Parathyroid adenoma (tissue), 2 donors: ENCODE data around the gene LIN7A.

Experiments used
- H2AFZ ChIP-seq: fragments of 300-600 bp; sonication (generic); one replicate; pipeline ENCODE4 v1.7.0; 2017; ENCODE audit warnings: antibody characterized with exemption, mild to moderate bottlenecking
- H3K27ac ChIP-seq: fragments of 300-600 bp; sonication (generic); one replicate; pipeline ENCODE4 v1.7.0; 2017
- H3K27me3 ChIP-seq: fragments of 300-600 bp; sonication (generic); one replicate; pipeline ENCODE4 v1.7.0; 2017; ENCODE audit warnings: low read length; ENCODE audit not compliant: control insufficient read depth, insufficient read depth
- H3K36me3 ChIP-seq: fragments of 300-600 bp; sonication (generic); one replicate; pipeline ENCODE4 v1.7.0; 2017; ENCODE audit warnings: low read length; ENCODE audit not compliant: control insufficient read depth, insufficient read depth
- H3K4me1 ChIP-seq: fragments of 300-600 bp; sonication (generic); one replicate; pipeline ENCODE4 v1.7.0; 2017; ENCODE audit warnings: control low read depth
- H3K4me2 ChIP-seq: fragments of 300-600 bp; sonication (generic); one replicate; pipeline ENCODE4 v1.7.0; 2017; ENCODE audit warnings: low read length
- H3K4me3 ChIP-seq: fragments of 300-600 bp; sonication (generic); one replicate; pipeline ENCODE4 v1.7.0; 2017; ENCODE audit warnings: low read depth, low read length
- H3K79me2 ChIP-seq: fragments of 300-600 bp; sonication (generic); one replicate; pipeline ENCODE4 v1.7.0; 2017; ENCODE audit warnings: control low read depth
- H3K9ac ChIP-seq: fragments of 300-600 bp; sonication (generic); one replicate; pipeline ENCODE4 v1.7.0; 2017; ENCODE audit warnings: mild to moderate bottlenecking
- H3K9me3 ChIP-seq: fragments of 300-600 bp; sonication (generic); one replicate; pipeline ENCODE4 v1.7.0; 2017; ENCODE audit warnings: low read length; ENCODE audit not compliant: control insufficient read depth
- TF ChIP-seq, protein P1 (sequence below): fragments of 300-600 bp; sonication (generic); IDR thresholded peaks from one replicate; pipeline ENCODE4 v1.7.0; 2017; ENCODE audit warnings: antibody characterized with exemption, mild to moderate bottlenecking
- donor health status: primary hyperparathyroidism.

LIN7A gene

DNA sequence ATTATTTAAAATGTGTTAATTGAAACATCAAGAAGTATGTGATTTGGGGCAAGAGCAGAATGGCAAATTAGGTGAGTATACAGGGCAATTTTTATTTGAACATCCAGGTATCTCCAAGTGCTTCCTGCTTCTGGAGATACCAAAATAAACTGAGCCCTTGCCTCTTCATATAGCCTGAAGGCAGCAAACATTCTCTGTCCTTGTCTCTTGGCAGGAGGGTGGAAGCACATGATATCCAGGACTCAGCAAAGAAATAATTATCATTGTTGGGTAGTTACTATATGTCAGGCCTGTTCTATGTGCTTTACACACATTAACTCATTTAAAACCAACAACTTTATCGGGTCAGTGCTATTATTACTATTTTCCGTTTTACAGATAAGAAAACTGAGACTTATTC, 12.5 kb downstream of the LIN7A start:
- Histone ChIP-seq H3K9me3 (no peaks in the 10 kb centered on the region), H3K36me3 (no peaks in the 10 kb centered on the region), H3K79me2 (no peaks in the 10 kb centered on the region), H3K27me3 (no peaks in the 10 kb centered on the region), H3K27ac (no peak overlapping the region), H3K4me2 (no peak overlapping the region), H2AFZ (no peak overlapping the region), H3K4me1 (no peaks in the 10 kb centered on the region), H3K9ac (no peak overlapping the region), H3K4me3 (no peak overlapping the region)
- TF ChIP-seq, protein P1, sequence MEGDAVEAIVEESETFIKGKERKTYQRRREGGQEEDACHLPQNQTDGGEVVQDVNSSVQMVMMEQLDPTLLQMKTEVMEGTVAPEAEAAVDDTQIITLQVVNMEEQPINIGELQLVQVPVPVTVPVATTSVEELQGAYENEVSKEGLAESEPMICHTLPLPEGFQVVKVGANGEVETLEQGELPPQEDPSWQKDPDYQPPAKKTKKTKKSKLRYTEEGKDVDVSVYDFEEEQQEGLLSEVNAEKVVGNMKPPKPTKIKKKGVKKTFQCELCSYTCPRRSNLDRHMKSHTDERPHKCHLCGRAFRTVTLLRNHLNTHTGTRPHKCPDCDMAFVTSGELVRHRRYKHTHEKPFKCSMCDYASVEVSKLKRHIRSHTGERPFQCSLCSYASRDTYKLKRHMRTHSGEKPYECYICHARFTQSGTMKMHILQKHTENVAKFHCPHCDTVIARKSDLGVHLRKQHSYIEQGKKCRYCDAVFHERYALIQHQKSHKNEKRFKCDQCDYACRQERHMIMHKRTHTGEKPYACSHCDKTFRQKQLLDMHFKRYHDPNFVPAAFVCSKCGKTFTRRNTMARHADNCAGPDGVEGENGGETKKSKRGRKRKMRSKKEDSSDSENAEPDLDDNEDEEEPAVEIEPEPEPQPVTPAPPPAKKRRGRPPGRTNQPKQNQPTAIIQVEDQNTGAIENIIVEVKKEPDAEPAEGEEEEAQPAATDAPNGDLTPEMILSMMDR: no peak

DNA sequence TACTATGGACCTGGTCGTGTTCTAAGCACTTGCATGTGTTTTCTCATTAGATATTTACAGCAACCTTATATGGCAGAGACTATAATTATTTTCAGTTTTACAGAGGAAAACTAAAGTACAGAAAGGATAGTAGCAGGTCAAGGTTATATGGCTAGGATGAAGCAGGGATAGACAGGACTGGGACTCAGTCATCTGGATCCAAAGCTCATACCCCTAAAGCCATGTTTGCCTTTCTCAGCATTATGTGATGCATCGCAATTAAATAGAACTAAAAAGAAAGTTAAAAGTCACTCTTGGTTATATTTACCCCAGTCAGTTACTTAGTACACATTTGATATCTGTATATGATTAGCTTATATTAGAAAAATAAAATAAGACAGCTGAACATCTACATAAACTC, 13.3 kb downstream of the LIN7A start:
- no peaks in the 10 kb centered on the region for H3K27me3 ChIP-seq
- no peak overlapping the region for H3K27ac ChIP-seq
- no peaks in the 10 kb centered on the region for H3K9me3 ChIP-seq
- no peak overlapping the region for H3K4me3 ChIP-seq
- no peaks in the 10 kb centered on the region for H3K4me1 ChIP-seq
- H3K36me3 ChIP-seq: no peaks in the 10 kb centered on the region
- H3K4me2 ChIP-seq: no peak overlapping the region
- TF ChIP-seq, protein P1: no peak
- H2AFZ ChIP-seq: no peak overlapping the region
- H3K79me2 ChIP-seq: no peaks in the 10 kb centered on the region
- no peak overlapping the region for H3K9ac ChIP-seq

DNA sequence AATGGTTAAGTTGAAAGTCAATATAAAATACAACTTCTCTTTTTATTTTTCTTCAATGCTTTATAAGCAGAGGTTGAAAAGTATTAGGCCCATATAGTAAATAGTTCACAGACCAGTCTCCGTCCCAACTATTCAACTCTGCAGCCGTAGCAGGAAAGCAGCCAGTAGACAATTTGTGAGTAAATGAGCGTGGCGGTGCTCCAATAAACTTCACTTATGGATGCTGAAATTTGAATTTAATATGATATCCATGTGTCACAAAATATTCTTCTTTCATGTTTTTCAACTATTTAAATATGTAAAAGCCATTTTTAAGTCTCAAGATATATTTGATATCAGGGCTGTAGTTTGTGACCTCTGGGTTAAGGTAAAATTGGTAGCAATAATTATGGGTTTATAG, 17.7 kb downstream of the LIN7A start:
- Histone ChIP-seq H3K4me2 (no peak overlapping the region), H3K9me3 (no peaks in the 10 kb centered on the region), H3K4me1 (no peaks in the 10 kb centered on the region), H3K4me3 (no peak overlapping the region), H3K36me3 (no peaks in the 10 kb centered on the region), H3K9ac (no peak overlapping the region), H3K27ac (no peak overlapping the region), H3K27me3 (no peaks in the 10 kb centered on the region), H2AFZ (no peak overlapping the region), H3K79me2 (no peaks in the 10 kb centered on the region)
- TF ChIP-seq, protein P1: no peak

DNA sequence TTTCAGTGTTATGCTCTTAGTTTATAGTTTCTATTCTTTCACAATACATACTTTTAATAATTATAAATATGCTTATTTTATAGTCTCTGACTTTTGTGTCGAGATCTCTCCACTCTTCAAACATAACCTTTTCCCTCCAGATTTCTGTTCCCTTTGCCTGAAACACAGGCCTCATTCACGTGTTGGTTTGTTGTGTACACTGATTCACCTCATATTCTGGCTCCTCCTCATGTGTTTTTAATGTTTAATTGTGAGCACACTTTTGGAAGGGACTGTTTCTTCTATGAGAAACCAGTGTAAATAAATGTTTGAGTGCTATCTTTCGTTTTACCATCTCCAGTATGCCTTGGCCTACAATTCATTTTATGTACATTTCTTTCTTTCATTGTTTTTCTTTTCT, 20.1 kb downstream of the LIN7A start:
- TF ChIP-seq, protein P1: no peak
- no peak overlapping the region for H3K9ac ChIP-seq
- H3K36me3 ChIP-seq: no peaks in the 10 kb centered on the region
- no peak overlapping the region for H3K4me3 ChIP-seq
- no peaks in the 10 kb centered on the region for H3K4me1 ChIP-seq
- H3K9me3 ChIP-seq: no peaks in the 10 kb centered on the region
- H2AFZ ChIP-seq: no peak overlapping the region
- no peak overlapping the region for H3K4me2 ChIP-seq
- H3K27ac ChIP-seq: no peak overlapping the region
- no peaks in the 10 kb centered on the region for H3K79me2 ChIP-seq
- no peaks in the 10 kb centered on the region for H3K27me3 ChIP-seq

DNA sequence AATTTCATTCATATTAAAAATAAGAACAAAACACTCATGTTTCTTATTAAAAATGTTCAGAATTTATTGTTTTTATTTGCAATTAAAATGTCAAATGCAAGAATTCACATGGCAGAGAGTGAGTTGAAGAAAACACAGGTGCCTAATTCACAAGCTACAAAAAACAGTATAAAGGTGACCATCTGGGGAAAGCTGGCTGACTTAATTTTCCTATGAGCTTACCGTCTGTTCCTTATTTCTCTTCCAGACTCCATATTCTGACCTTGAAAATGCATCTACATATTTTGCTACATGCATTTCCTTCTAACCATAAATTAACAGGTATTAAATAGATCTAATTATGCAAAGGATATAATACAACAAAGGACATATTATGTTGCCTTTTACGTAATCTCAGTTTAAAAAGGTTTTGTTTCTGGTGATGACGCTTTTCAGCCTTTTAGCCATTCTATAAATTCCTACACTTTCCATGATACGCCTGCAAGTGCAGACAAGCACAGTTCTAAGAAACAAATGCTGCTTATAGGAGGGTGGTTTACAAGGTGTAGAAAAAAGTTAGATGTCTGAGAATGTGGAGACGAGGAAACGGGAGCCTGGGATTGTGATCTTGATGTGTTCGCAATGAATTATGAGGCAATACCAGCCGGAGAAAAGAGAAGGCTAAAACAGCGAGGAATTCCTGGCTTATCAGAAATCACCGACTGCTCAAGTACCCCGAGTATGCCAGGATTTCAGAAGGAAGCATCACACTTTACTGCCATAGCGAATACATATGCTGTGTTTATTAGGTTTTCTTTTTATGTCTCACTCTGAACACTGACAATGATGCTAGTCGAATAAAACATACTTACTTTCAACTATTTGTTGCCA, 24.6 kb downstream of the LIN7A start:
- Histone ChIP-seq H3K9ac (no peak overlapping the region), H3K9me3 (no peaks in the 10 kb centered on the region), H2AFZ (no peak overlapping the region), H3K36me3 (no peaks in the 10 kb centered on the region), H3K27me3 (no peaks in the 10 kb centered on the region), H3K4me2 (no peak overlapping the region), H3K4me1 (no peaks in the 10 kb centered on the region), H3K4me3 (no peak overlapping the region), H3K79me2 (no peaks in the 10 kb centered on the region), H3K27ac (no peak overlapping the region)
- TF ChIP-seq, protein P1: no peak
